Right renal pelvis (tissue), 4 donors: Measurements from ENCODE around the gene EGR4. TPM values are rescaled to one million over a fixed set of nuclear protein-coding genes. Genes with fewer than 3 reads are reported as not detected.
"Not testable (repeated sequence)": the region's sequence is repeated elsewhere in the genome, so short reads cannot be mapped to it uniquely, and the experiment has no call there.

Source experiments
- DNase-seq, 4 donors: peaks; one replicate each; pipeline ENCODE4 v3.0.0-alpha.2; 2013; ENCODE audit warnings: low read depth in 4 of 4, low spot score in 3 of 4, missing footprints in 1 of 4
- polyA plus RNA-seq, 4 donors: library from polyadenylated mRNA; unstranded; fragments of 120-200 nt; gene quantifications; one replicate each; pipeline ENCODE4 v1.2.1, GENCODE V29; 2013; ENCODE audit not compliant: insufficient read length in 4 of 4

EGR4 gene
- polyA plus RNA-seq, 4 donors: not detected

DNA sequence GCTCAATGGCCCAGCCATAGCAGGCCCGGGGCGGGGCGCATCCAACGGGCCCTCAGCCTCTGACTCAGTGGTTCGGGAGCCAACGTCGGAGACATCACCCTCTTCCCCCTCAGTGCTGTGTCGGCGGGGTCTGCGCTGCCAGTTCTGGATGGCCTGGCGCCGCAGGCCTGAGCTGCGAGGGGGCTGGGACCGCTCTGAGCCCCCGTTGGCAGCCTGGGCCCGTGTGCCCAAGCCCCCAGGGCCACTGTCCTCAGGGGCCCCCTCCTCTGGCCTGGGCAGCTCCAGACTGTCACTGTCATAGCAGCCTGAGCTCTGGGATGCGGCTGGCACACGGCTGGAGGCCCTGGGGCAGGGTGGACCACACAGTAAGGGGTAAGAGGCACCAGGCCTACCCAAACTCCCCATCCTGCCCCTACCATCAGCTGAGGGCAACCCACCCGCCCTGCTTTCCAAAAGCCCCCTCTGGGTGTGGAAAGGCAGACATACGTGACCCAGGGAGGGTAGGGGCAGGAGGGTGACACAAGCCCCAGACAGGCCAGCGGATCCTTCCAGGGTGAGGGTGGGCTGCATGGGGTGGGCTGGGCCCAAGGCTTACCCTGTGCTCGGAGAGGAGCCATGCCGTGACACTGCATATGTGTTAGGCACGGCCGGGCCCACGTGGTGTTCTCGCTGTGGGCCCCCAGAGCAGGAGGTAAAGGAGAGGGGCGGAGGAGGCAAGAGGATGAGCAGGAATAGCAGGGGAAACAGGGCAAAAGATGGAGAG, 27.9 kb downstream of the EGR4 start:
- DNase-seq: no peak

DNA sequence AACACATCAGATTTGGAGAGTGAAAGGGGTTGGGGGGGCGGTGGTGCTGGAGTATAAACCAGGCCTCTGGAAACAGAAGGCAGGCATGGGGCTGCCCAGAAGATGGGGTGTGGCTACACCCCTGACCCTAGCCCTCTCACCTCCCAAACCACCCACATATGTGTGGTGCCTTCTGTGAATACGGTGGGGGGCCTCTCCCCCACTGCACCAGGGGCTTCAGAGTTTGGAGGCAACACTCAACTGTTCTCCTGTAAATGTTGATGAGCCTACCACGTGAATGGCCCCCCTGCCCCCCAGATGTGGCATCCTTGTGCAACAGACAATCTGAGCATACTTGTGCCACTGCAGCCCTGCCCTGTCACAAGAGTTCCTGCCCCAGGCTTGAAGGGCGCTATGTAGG, 28.6 kb downstream of the EGR4 start:
- no peak for DNase-seq

DNA sequence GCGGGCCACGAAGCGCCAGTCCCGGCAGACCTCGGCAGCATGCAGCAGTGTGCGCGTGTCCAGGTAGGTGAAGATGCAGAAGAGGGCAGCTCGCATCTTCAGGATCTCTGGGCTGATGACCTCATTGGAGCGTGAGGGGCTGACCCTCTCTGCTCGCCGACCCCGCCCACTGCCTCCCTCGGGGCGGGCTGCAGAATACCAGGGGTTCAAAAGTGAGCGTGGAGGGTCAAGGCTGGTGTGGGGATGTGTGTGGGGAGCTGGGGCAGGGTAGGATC, 29.1 kb downstream of the EGR4 start:
- no peak for DNase-seq

DNA sequence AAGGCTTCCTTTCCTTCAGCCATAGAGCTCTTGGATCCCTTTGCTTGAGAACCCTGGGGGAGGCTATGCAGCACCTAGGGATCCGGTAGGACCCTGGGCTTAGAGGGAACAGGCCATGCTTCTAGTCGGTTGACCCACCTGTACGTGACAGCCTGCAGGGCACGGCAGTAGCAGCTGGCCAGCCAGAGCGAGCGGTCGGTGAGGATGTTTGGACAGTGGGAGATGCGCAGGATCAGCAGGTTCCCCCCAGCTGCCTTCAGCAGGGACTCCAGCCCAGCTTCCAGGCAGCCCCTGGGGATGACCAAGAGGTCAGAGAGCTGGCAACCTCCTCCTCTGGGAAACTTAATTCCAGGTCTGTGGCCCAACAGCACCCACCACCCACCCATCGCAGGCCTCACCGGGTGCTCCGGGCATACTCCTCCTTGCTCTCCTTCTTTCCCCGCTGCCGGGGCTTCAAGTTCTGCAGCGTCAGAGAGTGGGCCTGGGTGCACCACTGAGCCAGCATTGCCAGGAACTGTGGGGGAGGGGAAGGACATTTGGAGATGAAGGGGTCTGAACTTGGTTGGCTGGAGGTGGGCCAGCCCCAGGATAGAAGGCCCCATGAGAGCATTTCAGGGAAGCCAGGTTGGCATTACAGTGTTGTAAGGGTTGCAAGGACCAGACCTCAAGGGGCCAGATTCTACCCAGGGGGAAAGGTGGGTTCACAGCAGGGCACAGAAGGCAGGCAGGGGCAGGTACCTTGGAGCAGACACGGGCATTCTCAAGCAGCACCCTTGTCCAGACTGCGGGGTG, 29.6 kb downstream of the EGR4 start:
- no peak for DNase-seq

DNA sequence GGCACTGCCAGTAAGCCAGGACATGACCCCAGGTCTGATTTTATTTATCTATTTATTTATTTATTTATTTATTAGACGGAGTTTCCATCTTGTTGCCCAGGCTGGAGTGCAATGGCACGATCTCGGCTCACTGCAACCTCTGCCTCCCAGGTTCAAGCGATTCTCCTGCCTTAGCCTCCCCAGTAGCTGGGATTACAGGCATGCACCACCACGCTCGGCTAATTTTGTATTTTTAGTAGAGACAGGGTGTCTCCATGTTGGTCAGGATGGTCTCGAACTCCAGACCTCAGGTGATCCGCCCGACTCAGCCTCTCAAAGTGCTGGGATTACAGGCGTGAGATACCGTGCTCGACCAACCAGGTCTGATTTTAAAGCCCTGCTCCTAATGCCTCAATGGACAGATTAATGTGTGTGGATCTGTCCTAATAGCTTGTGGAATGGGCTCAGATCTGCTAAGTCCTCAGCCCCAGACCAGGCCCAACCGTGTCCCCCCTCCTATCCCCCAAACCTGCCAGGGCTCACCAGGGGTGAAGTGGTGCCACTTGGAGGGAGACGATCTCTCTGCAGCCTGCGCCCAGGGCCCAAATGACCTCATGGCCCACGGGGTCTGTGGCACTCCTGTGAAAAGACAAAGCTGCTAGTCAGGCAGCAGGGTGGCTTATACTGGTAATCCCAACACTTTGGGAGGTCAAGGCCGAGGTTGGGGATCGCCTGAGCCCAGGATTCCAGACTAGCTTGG, 30.5 kb downstream of the EGR4 start:
- not testable (repeated sequence) for DNase-seq

DNA sequence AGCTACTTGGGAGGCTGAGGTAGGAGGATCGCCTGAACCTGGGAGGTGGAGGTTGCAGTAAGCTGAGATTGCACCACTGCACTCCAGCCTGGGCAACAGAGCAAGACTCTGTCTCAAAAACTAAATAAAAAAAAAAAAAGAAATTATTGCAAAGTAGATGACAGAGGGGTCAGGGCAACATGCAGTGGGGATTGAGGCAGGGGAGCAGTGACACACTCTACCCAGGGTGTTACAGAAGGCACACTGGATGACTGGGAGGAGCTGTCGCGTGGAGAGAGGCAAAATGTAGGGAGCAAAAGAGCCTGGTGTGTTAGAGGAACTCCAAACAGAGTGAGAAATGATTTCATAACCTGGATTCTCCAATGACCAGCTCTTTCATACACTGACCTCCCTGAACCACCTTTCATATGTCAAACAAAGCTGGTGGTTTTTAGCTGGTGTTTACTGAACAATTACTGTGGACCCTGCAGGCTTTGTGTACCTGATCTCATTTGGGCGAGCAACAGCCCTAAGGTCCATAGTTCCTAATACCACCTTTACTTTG, 31.2 kb downstream of the EGR4 start:
- DNase-seq: no peak

DNA sequence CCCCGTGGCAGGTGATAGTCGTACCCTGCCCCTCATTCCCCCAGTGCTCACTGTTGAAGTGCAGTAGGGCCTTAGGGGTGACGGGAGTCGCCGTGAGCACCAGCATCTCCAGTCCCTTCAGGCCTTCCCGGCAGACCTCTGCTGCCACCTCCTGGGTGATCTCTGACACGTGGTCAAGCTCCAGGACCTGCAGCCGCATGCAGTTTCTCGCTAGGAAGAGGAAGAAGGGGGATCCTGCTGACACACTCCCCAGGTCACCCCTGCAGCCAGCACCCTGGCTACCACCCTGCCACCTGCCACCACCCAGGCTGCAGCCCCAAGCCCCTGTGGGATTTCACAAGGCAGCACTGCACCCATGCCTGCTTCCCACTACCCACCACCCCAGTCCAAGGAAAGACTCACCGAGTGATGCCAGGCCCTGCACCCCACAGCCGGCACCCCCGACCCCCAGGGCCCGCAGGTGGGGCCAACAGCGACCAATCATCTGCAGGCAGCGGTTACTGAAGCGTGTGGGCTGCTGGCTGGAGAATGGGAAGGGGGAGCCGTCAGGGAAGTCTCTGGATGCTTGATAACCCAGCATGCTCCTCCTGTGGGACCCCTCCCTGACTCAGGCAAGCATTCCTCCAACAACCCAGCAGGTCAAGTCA, 32.9 kb downstream of the EGR4 start:
- DNase-seq: no peak

DNA sequence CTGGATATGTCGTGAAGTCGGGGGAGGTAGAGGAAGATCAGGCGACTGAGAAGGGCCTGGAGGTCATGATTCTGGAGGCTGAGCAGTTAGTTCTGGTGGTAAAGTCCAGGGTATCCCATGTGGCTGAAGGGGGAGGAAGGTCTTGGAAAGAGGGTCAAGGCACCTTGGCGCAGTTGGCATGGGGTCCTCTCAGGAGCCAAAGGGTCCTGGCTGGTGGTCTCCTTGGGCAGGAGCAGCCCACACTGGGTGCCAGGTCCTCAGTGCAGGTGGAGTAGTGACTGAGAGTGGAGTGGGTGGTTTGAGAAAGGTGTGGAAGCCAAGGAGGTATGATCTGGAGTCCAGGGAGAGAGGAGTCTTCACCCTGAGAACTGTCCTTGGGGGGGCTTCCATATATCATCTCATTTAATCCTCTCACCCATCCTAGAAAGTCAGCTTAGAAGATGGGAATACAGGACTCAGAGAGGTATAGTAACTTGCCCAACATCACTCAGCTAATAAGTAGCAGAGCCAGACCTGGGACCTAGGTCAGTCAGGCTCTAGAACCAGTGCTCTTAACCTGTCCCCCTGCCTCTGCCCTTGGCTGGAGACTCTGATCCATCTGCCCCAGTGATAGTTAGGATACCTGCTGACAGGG, 33.5 kb downstream of the EGR4 start:
- no peak for DNase-seq

DNA sequence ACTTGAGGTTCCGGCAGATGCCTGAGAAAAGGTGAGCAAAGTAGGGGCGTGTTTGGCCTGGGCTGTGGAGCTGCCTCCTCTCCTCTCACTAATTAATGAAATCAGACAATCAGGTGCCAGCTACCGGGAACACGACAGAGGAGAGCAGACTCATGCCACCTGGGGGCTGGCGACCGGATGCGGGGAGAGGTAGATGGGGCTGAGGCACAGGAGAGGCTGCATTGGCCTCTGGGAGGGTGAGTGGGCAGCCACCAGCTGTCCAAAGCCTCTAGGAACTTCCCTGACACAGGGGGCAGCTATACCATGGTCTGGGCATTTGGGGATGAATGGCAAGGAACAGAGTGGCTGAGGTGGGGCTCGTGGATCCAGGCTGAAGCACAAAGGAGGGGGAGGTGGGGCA, 34.1 kb downstream of the EGR4 start:
- no peak for DNase-seq

DNA sequence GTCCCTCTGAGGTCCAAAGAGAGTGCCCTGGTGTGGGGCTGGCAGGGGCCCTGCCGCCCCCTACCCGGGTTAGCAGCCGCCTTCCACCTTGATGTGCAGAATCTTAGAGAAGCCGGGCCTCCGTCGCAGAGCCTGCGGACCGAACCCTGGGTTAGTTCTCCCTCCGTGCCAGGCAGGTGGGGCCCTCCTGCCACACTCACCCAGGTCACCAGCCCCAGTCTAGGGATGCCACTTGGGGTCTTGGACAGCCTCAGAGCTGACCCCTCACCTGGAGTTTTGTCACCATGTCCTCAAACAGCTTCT, 34.5 kb downstream of the EGR4 start:
- DNase-seq: no peak

DNA sequence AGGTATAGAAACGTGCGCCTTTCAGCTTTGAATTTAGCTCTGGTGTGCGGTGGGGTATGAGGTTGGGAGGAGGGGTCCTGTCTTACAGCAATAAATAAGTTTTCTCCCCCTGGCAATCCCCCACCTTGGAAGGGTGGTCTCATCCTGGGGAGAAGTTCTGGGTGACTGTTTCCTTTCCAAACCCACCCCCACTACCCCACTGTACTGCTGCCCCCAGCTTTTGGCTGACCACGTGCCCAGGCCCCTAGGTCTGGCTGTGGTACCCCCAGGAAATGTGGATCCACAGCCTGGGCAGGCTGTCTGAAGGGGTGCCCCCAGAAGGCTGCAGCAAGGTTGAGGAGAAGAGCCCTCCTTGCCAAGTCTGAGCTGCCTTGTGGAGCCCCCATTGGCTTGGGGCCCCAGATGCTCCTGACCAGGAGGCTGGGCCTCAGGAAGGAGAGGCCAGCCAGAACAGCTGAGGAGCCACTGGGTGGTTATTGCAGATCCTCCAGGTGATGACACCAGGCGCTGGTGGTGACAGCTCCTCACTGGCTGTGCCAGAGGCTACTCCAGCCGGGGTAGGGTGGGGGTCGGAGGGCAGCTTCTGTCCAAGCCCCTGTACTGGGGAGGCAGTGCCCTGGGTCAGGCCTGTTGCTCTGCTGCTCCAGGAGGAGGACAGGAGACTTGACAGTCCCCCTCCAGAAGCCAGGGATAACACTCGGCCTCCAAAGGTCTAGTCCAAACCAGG, 35.0 kb downstream of the EGR4 start:
- no peak for DNase-seq

DNA sequence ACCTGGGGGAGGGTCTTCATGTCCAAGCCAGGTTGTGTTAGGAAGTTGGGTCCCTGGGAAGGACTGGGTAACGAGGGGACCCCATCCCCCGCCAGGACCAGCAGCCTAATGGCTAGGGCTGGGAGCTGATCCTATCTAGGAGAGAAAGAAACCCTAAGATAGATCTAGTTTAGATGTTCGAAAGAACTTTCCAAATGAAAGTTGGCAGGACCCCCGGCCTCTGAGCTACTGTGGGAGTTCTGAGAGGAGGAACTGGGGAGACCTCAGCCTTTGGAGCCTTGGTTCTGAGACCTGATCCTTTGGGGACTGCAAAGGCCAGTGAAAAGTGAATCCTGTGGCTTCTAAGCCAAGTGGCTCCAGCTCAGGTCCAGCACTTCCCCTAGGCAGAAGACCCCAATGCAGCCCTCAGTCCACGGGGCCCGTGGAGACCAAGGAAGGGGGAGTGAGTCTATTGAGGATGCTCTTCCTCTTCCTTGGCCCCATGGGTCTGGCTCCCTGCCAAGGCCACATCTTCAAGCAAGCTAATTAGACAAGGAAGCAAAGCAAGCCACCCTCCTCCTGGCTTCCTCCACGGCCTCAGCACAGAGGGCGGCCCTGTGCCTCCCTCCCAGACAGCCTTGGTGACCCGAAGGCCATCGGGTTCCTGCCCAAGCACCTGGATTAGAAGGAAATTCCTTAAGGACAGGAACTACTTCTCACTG, 35.8 kb downstream of the EGR4 start:
- DNase-seq: no peak

DNA sequence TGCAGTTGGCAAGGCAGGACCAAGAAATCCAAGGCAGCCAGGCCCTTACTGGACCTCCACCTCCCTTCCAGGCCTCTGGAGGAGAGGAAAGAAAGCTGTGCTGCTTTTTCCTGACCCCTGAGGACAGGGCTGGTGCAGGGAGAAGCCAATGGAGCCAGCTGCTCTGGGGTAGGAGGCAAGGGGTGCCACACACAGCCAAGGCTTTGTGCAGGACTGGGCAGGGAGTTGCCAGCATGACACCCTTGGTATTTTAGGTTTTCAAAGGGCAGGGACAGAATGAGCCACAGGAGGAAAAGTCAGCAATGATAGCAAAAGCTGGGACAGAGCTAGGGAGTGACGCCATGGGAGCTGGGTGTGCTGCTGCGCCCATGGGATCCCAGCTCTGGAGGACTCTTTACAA, 36.3 kb downstream of the EGR4 start:
- no peak for DNase-seq

DNA sequence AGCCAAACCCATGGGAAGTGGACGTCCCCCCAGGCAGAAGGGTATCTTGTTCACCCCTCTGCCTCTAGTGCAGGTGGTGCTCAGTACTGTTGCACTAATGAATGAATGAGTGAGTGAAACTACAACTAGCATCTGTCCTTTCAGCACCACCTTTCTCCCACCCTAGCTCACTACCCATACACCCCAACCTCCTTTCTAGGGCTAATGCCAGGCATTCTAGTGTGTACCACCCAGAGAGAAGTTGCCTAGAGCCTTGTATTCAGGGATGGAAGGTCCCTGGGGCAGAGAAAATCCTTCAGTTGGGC, 36.8 kb downstream of the EGR4 start:
- no peak for DNase-seq

DNA sequence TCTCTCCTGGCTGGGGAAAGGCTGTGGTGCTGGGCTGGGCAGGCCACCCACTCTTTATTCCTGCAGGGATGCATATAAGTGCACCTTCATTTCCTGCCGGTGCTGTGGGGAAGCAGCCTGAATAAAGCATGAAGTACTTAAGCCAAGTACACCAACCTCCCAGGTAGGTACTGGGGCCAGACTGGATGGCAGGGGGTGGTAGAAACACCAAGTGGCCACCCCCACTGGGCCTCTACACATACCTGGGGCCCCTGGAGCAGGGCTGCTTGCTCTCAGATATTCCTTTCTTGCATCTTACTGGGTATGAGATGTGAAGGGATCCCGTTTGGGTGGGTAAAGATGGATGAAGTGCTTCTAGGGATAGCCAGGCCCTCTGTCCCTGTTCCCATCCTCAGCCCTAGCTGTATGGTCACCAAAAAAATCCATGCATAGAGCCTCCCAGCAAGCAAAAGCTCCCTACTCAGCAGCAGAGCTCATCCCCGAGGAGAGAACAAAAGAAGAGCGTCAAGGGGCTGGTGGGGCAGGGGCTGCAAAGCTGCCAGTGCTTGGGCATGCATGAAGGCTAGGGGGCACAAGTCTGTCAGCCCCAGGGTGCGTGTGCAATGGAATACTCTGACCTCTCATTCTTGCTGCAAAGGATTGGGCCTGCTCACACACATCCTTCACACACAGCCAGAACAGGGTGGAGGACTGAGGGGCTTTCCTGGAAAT, 37.3 kb downstream of the EGR4 start:
- DNase-seq: no peak

DNA sequence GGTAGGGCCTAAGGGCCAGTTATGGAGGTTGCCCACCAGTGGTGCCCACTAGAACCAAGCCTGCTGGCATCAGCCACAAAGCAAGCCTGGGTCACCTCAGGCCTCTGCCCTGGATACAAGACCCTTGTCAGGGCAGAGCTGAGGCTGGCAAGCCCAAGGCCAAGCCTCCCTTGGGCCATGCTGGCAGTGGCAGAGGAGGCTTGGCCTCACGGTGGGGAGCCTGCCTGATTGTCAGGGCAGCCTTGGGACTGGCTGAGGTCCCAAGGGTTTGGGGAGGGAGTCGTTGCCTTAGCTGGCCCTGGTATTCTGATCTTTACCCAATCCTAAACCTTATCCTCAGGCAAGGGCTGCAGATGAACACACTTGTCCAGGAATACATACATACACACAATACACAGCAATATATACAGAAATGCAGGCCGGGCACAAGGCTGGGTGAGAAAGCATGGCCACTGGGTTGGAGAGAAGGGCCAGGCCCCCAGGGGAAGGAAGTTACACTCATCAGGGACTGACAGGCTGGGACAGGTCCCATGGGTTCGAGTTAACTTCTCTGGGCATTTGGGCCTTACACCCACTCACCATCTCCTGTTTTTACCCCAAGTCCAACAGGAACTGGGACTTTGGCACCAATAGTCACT, 38.2 kb downstream of the EGR4 start:
- DNase-seq: no peak

DNA sequence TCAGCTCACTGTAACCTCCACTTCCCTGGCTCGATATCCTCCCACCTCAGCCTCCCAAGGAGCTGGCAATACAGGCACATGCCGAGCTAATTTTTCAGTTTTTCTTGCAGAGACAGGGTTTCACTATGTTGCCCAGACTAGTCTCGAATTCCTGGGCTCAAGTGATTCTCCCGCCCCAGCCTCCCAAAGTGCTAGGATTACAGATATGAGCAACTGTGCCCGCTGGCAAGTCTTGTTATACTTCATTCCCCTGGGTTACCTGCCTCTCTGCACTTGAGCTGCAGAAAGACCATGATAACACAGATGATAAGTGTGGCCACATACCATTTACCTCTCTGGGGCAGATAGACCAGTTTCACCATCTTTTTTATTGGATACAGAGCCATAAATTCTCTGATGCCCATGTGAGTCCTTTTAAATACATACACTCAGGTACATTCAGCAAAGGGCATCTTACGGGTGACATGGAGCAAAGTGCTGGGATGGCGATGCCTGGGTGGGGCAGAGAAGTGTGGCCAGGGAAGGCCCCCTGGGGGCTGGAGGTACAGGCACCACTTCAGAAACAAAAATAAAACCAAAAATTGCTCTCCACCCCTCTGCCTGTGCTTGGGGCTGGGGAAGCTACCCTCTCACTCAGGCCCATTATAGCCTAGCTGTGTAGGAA, 38.9 kb downstream of the EGR4 start:
- no peak for DNase-seq

DNA sequence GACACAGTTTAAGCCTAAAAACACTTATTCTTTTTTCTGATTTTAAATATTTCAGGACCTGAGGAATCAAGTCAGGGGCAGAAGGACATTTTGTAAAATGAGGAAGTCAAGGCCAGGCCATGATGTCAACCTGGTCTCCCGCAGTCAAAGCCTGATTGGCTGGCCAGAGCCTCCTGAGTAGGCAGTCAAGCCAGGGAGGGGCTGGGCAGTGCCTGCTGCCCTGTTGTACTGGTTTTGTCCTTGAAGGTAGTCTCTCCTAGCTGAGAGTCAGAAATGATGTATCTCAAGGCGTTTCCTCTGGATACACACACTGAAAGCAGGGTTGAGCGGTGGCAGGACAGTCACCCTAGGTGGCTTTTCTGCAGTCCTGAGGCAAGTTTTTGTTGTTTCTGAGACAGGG, 39.4 kb downstream of the EGR4 start:
- DNase-seq: no peak
